PC-9 (cell line): ENCODE results near the gene C2orf76.

Experiments used
- EZH2 ChIP-seq: fragments of 200-600 bp; sonication (generic); IDR thresholded peaks from 2 replicates; pipeline ENCODE4 v1.8.0; 2017; ENCODE audit warnings: antibody characterized with exemption, low read depth
- TF ChIP-seq, protein P1 (sequence below): fragments of 200-600 bp; sonication (generic); conservative IDR thresholded peaks from 2 replicates; pipeline ENCODE4 v1.6.1; 2017; ENCODE audit warnings: mixed run types, antibody characterized with exemption, mild to moderate bottlenecking, moderate library complexity

DNA sequence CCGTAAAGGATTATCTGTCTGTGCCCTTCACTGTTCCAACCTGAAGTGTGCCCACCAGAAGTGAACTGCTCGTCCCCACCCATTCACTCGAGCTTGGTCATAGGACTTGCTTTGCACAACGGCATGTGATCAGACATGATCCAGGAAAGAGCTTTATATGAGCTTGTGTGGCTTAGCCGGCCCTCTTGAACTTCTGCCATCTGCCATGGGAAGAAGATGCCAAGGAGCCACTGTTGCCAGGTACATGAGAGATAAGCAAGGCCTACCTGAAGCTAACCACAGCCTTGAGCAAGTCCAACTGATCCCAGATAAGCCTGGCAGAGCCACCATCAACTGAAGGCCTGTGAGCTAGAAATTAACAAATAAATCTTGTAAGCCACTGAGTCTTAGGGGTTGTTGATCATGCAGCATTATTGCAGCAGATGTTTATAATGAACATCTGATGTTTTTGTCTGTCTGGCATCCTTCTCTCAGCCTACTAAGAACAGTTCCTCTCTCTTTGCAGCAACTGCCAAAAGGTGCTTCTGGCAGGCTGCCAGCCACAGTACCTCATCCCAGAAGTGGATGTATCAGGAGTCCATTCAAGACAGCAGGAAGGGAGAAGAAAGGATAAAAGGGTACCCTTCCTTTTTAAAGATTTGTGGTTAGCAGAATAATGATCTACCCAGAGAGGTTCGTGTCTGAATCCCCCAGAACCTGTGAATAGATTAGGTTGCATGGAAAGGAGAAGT lies 16.9 kb upstream of the C2orf76 start:
- TF ChIP-seq, protein P1, sequence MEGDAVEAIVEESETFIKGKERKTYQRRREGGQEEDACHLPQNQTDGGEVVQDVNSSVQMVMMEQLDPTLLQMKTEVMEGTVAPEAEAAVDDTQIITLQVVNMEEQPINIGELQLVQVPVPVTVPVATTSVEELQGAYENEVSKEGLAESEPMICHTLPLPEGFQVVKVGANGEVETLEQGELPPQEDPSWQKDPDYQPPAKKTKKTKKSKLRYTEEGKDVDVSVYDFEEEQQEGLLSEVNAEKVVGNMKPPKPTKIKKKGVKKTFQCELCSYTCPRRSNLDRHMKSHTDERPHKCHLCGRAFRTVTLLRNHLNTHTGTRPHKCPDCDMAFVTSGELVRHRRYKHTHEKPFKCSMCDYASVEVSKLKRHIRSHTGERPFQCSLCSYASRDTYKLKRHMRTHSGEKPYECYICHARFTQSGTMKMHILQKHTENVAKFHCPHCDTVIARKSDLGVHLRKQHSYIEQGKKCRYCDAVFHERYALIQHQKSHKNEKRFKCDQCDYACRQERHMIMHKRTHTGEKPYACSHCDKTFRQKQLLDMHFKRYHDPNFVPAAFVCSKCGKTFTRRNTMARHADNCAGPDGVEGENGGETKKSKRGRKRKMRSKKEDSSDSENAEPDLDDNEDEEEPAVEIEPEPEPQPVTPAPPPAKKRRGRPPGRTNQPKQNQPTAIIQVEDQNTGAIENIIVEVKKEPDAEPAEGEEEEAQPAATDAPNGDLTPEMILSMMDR = no peak
- no peak for TF ChIP-seq EZH2
